CD4-positive, alpha-beta T cell treated with Interleukin-6 for 4 hours (primary cell): ENCODE results near the gene MYMK.
"Not testable (repeated sequence)": the region's sequence is repeated elsewhere in the genome, so short reads cannot be mapped to it uniquely, and the experiment has no call there.

Source experiments
- DNase-seq: peaks from one replicate; pipeline ENCODE4 v3.0.0-alpha.2; 2020; ENCODE audit warnings: mixed read lengths

MYMK gene

DNA sequence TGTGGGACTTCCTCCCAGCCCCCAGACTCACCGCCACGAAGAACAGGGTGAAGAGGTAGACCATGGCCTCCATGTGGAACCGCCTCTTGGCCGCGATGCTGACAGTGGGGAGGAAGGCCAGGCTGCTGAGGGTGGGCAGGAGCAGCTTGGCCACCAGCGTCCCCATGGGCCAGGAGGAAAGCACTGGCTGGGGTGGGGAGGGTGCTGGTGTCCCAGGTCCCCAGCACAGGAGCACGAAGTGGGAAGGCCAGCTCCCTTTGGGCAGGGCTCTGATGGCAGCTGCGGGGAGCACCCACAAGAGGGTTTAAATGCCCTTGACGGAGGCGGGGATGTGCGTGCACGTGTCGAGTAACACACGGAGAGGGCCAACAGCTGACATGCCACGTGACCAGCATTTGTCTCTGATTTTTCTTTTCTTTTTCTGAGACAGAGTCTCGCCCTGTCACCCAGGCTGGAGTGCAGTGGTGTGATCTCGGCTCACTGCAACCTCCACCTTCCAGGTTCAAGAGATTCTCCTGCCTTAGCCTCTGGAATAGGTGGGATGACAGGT is at the start of gene MYMK:
MYMK (minus strand) TSS at position 281 of the 550 bp plus-strand sequence; CDS start at position 166, 115 bp downstream.
- DNase-seq = no peak

- no peak for DNase-seq
These were observed 49.2 kb upstream of the MYMK start for GRCh38 chr9:133573791-133574515.

DNA sequence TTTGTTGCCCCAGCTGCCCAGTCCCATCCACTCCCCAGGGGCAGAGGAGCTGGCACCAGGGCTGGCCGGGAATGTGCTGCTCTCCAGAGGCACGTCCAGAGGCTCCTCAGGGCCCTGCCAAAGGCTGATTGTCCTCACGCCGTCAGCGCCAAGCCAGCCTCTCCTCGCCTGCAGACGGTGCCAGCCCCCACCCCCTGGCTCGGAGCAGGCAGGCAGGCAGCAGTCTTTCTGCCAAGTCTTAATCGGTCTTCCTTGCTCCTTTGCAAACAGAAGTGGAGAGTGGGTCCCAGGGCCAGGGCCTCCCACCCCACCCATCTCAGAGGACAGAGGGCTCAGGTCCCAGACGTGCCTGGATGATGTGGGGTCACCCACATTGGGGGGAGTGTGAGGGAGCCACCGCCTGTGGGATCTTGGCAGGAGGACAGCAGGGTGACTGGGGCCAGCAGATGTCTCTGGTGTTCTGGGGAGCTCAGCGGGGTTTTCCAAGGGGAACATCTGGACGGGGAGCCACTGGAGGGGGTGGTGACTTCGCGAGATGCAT is 48.1 kb upstream of the MYMK start:
- DNase-seq = no peak

DNA sequence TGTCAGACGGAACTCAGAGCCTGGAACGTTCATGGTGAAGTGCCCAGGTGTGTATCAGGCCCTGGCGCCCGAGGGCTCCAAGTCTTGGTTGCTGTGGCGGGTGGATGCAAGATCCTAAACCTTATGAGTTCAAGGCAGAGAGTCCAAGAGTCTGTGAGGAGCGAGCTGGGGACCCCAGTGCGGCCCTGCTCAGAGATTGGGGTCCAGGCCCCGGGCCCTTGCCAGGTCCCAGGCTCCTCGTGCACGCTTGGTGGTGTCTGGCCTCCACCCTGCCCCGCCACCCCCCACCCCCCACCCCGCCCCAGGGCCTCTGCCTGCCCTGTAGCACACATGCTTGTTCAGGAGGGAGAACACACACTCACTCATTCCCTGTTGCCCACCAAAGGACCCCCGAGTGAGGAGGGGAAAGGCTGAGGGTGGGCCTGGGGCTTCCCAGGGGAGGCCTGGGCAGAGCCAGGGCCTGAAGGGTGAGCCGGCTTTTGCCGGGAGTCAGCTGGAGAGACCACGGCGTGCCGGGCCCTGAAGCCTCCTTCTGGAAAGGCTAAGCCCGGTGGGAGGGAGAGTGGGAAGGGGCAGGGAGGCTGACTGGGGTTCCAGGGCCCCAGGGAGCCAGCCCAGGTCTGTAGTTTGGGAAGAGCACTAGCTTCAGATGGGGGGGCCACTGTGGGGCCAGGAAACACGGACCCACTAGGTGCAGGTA is 47.3 kb upstream of the MYMK start:
- DNase-seq = no peak

- DNase-seq = no peak
These were observed 46.7 kb upstream of the MYMK start for GRCh38 chr9:133571391-133571890.

DNA sequence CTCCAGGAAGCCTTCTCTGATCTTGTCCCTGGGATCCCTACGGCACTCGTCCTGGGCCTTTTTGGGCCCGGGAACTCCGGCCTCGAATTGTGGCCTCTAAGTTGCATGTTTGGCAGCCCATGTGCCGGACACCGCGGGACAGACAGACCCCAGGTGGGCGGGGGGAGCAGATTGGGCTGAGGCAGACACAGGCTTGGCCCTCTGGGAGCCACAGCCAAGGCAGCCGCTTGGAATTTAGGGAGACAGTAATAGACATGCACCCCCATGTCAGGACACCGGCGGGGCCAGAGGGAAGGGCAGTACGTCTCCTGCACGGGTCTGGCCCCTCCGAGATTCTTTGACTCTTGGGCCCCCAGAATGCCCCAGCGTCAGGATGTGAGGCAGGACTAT is 45.9 kb upstream of the MYMK start:
- DNase-seq = no peak

- no peak for DNase-seq
These were observed 45.3 kb upstream of the MYMK start for GRCh38 chr9:133569891-133570690.

DNA sequence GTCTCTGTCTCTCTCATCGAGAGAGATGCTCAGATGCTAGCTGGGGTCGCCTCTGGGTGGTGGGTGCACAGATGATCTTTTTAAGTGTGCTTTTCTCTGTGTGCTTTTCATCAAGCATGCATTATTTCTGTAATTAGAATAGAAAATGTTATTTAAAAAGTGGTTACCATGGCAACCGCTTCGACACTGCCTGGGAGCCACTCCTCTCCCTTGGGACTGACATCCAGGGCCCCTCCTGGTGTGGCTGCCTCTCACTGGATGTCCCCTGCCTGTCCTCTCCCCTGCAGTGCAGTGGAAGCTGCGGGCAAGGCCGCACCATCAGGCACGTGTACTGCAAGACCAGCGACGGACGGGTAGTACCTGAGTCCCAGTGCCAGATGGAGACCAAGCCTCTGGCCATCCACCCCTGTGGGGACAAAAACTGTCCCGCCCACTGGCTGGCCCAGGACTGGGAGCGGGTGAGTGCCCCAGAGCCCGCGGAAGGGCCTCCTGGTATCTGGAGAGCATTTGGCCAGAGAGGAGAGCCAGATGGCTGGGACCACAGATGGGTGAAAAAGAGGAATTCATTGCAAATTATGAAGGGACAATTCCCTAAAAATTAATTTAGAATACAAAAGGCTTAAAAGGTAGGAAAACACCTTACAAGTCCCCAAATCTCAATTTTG is 44.5 kb upstream of the MYMK start:
- no peak for DNase-seq

GRCh38 chr9:133568186-133568585 is 43.4 kb upstream of the MYMK start:
- no peak for DNase-seq

GRCh38 chr9:133566817-133567216 is 42.1 kb upstream of the MYMK start:
- no peak for DNase-seq

DNA sequence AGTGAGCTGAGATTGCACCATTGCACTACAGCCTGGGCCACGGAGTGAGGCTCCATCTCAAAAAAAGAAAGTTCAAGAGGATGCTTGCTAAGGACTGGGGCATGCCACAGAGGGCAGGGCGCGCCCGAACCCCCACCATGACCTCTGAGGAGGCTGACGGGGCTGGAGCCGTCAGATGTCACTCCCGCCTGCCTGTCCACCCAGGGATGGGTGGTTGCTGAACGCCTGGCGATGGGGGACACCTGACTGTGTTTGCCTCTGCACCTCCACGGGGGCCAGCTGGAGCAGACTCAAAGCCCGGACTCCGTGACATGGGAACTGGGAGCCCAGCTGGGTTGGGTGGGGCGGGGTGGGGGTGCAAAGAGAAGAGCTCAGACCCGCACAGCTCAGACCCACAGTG is 41.6 kb upstream of the MYMK start:
- DNase-seq = no peak

GRCh38 chr9:133564451-133565116 is 39.8 kb upstream of the MYMK start:
- no peak for DNase-seq

- DNase-seq = not testable (repeated sequence)
These were observed 39.1 kb upstream of the MYMK start for GRCh38 chr9:133563814-133564213.

- no peak for DNase-seq
These were observed 38.6 kb upstream of the MYMK start for GRCh38 chr9:133563291-133563796.

GRCh38 chr9:133562611-133563290 is 38.0 kb upstream of the MYMK start:
- no peak for DNase-seq

DNA sequence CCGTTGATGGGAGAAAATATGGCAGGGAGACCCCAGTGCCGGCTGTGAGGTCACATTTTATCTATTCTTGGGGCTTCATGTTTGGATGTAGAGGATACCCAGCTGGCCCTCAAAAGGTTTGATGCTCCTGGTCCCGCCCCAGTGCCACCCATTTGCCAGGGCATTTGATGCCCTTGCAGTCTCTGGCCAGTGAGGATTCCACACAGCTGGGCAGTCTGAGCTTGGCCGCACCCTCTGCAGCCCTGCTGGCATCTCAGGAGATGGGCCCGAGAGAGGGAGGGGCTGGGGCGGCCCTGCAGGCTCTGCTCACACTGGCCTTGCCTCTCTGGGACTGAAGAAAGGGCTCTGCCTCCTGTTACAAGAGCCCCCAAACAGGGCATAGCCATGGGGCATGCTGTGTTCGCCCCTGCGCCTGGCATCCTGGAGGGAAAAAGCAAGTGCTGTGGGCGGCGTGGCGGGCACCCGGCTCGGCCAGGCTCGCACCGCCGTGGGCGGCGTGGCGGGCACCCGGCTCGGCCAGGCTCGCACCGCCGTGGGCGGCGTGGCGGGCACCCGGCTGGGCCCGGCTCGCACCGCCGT is 37.3 kb upstream of the MYMK start:
- no peak for DNase-seq

GRCh38 chr9:133560944-133561343 is 36.2 kb upstream of the MYMK start:
- DNase-seq = no peak

- DNase-seq = no peak
These were observed 35.6 kb upstream of the MYMK start for GRCh38 chr9:133560311-133560710.

DNA sequence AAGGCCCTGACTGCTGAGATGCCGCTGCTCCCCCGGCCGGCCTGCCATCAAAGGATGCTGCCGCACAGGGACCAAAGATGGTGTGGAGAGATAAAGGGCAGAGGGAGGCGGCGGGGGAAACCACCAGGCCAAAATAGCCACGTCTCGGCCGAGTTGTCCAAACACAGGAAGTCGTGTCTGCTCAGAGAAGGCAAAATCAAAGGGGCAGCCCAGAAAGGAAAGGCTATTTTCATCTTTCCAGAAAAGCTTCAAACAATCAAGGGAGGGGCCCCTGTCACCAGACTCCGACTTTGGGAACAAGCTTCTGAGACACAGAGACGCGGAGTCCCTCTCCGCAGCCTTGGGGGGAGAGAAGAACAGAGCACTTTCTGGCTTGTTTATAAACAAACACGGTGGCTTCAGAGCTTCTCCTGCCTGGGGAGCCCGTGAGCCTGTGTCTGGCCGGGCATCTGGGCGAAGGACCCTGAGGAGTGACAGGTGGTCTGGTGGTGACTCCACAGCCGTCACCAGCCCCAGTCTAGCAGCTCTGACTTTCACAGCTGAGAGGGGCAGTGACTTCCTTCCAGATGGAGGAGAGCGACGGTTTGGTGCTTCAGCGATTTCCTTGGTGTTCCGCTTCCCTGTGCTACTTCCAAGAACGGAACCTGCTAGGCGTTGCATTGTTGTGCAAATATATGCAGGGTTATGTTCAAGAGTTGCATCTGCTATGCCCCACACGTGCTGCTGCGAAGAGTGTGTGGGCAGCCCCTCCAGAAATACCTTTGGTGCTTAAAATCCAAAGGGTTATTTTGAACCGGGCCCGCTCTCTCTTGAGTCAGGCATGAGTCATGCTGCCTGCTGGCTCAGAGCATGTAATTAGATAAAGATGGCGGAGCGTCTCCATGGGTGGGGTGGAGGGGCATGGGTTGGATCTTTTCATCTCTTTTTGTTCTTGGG is 33.7 kb upstream of the MYMK start:
- no peak for DNase-seq
